Neuronal stem cell (in vitro differentiated cells): ENCODE results near the gene TCN2.

ENCODE experiments used
- DNase-seq: peaks from one replicate; pipeline ENCODE4 v3.0.0-alpha.2; 2013; ENCODE audit warnings: low spot score
- H2AFZ ChIP-seq: one replicate; pipeline ENCODE4 v1.6.1; 2013; ENCODE audit warnings: mild to moderate bottlenecking, low read length, inconsistent platforms
- H2AK5ac ChIP-seq: 2 replicates; pipeline ENCODE4 v1.6.1; 2013; ENCODE audit warnings: low read depth, mild to moderate bottlenecking, inconsistent platforms, low read length, moderate library complexity, mixed read lengths
- H2BK120ac ChIP-seq: 2 replicates; pipeline ENCODE4 v1.6.1; 2013; ENCODE audit warnings: low read depth, mild to moderate bottlenecking, inconsistent platforms, low read length, moderate library complexity, mixed read lengths
- H2BK12ac ChIP-seq: one replicate; pipeline ENCODE4 v1.6.1; 2013; ENCODE audit warnings: low read length, inconsistent platforms
- H2BK15ac ChIP-seq: 2 replicates; pipeline ENCODE4 v1.6.1; 2013; ENCODE audit warnings: mild to moderate bottlenecking, low read length, inconsistent platforms, mixed read lengths
- H2BK5ac ChIP-seq: one replicate; pipeline ENCODE4 v1.6.1; 2013; ENCODE audit warnings: inconsistent platforms, mild to moderate bottlenecking, low read length, moderate library complexity
- H3K14ac ChIP-seq: one replicate; pipeline ENCODE4 v1.6.1; 2013; ENCODE audit warnings: low read length, inconsistent platforms
- H3K18ac ChIP-seq: 2 replicates; pipeline ENCODE4 v1.6.1; 2013; ENCODE audit warnings: low read length, inconsistent platforms
- H3K23ac ChIP-seq: 2 replicates; pipeline ENCODE4 v1.6.1; 2013; ENCODE audit warnings: low read depth, mild to moderate bottlenecking, mixed read lengths, low read length, inconsistent platforms; ENCODE audit not compliant: poor library complexity
- H3K27ac ChIP-seq: replicated peaks from 3 replicates; pipeline ENCODE4 v1.5.1; 2013; ENCODE audit warnings: low read length, inconsistent platforms
- H3K27me3 ChIP-seq, 3 experiments: 2 replicates each; pipeline ENCODE4 v1.6.1; 2013; ENCODE audit warnings: low read length in 3 of 3, mild to moderate bottlenecking in 2 of 3, inconsistent platforms in 1 of 3, low read depth in 1 of 3, mixed read lengths in 1 of 3, moderate library complexity in 1 of 3; ENCODE audit not compliant: control insufficient read depth in 3 of 3, insufficient read depth in 3 of 3
- H3K36me3 ChIP-seq, 2 donors: replicated peaks in 1 of 2; 2 replicates each; pipeline ENCODE4 v1.6.1; 2013; ENCODE audit warnings: low read length in 2 of 2; ENCODE audit not compliant: control insufficient read depth in 2 of 2, insufficient read depth in 2 of 2
- H3K4ac ChIP-seq: 2 replicates; pipeline ENCODE4 v1.6.1; 2013; ENCODE audit warnings: inconsistent platforms, mild to moderate bottlenecking, low read length, moderate library complexity
- H3K4me1 ChIP-seq, 2 donors: 1 replicate in 1 of 2; 2 replicates in 1 of 2; pipeline ENCODE4 v1.6.1; 2013; ENCODE audit warnings: low read length in 2 of 2, low read depth in 1 of 2; ENCODE audit not compliant: control insufficient read depth in 2 of 2, insufficient read depth in 1 of 2
- H3K4me2 ChIP-seq: one replicate; pipeline ENCODE4 v1.6.1; 2013; ENCODE audit warnings: mild to moderate bottlenecking, low read length, inconsistent platforms; ENCODE audit not compliant: insufficient read depth, poor library complexity, severe bottlenecking
- H3K4me3 ChIP-seq, 2 donors: 2 replicates each; pipeline ENCODE4 v1.5.1; 2013; ENCODE audit warnings: low read length in 2 of 2, mild to moderate bottlenecking in 2 of 2, inconsistent platforms in 1 of 2, moderate library complexity in 1 of 2
- H3K79me1 ChIP-seq: one replicate; pipeline ENCODE4 v1.6.1; 2013; ENCODE audit warnings: low read depth, mild to moderate bottlenecking, inconsistent platforms, low read length, moderate library complexity
- H3K9ac ChIP-seq: one replicate; pipeline ENCODE4 v1.6.1; 2013; ENCODE audit warnings: mild to moderate bottlenecking, low read depth, low read length, inconsistent platforms; ENCODE audit not compliant: poor library complexity
- H3K9me3 ChIP-seq, 2 donors: replicated peaks in 1 of 2; 2 replicates each; pipeline versions ENCODE3 to v1.6.1; 2013; ENCODE audit warnings: low read length in 2 of 2, mild to moderate bottlenecking in 2 of 2, inconsistent platforms in 1 of 2, low read depth in 1 of 2, mixed read lengths in 1 of 2, moderate library complexity in 1 of 2; ENCODE audit not compliant: control insufficient read depth in 2 of 2, insufficient read depth in 1 of 2
- H4K8ac ChIP-seq: one replicate; pipeline ENCODE4 v1.6.1; 2013; ENCODE audit warnings: low read depth, mild to moderate bottlenecking, inconsistent platforms, low read length, moderate library complexity
- H4K91ac ChIP-seq: one replicate; pipeline ENCODE4 v1.6.1; 2013; ENCODE audit warnings: low read length, low read depth, mild to moderate bottlenecking, inconsistent platforms; ENCODE audit not compliant: poor library complexity
- WGBS, 2 donors: extraction: QIAGEN DNeasy Blood & Tissue Kit; methylation state at CpG; one replicate each; pipeline ENCODE4 v1.1.7; 2013; ENCODE audit warnings: missing lambda C conversion rate in 2 of 2, mixed read lengths in 1 of 2; ENCODE audit not compliant: insufficient read length in 2 of 2, insufficient replicate concordance in 1 of 2; ENCODE audit errors: extremely low coverage in 2 of 2; 5-methylcytosine and 5-hydroxymethylcytosine counted together

Gene TCN2

GRCh38 chr22:30655532-30655931, 48.6 kb downstream of the TCN2 start:
- Histone ChIP-seq H3K4me1 (peaks cover 0 to 3% of the 10 kb centered on the region in 2 donors), H3K23ac (no peak overlapping the region), H4K8ac (no peak overlapping the region), H2BK120ac (no peak overlapping the region), H3K4me2 (no peak overlapping the region), H3K9me3 (no peaks in the 10 kb centered on the region), H4K91ac (no peak overlapping the region), H2AK5ac (no peak overlapping the region), H2BK15ac (no peak overlapping the region), H2BK5ac (no peak overlapping the region), H2AFZ (no peak overlapping the region), H3K14ac (no peak overlapping the region), H3K4ac (no peak overlapping the region), H3K36me3 (no peaks in the 10 kb centered on the region), H3K27ac (no peak overlapping the region), H3K18ac (no peak overlapping the region), H2BK12ac (no peak overlapping the region), H3K9ac (no peak overlapping the region), H3K27me3 (no peaks in the 10 kb centered on the region), H3K79me1 (no peaks in the 10 kb centered on the region), H3K4me3 (no peak overlapping the region)
- no peak for DNase-seq
- no CpG with 5 or more reads among the region's 3 CpGs for WGBS, 2 donors

DNA sequence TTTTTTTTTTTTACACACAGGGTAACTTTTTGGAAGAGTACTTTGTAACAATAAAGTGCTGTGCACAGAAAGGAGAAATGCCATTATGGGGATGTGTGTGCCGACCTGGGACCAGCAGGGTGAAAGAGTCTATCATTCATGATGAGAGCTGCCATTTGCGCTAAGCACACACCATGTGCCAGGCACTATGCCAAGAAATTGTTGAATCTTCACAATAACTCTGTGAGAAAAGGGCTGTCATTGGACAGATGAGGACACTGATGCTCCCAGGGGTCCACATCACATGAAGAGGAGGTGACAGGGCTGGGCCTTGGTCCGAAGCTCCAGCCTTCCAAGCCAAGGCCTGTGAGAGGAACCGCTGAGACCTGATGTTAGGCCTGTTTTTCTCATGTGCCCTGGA, 55.1 kb downstream of the TCN2 start:
- Histone ChIP-seq H2AFZ (no peak overlapping the region), H3K4me3 (no peak overlapping the region), H2BK120ac (no peak overlapping the region), H3K9ac (no peak overlapping the region), H2BK15ac (no peak overlapping the region), H3K27ac (no peak overlapping the region), H3K4me1 (peaks cover 2 to 4% of the 10 kb centered on the region in 2 donors), H2BK12ac (no peak overlapping the region), H2AK5ac (no peak overlapping the region), H3K79me1 (no peaks in the 10 kb centered on the region), H3K4ac (no peak overlapping the region), H3K18ac (no peak overlapping the region), H3K14ac (no peak overlapping the region), H3K27me3 (peaks cover 0 to 11% (median 0%) of the 10 kb centered on the region in 3 experiments), H3K36me3 (no peaks in the 10 kb centered on the region), H3K9me3 (no peaks in the 10 kb centered on the region), H4K8ac (no peak overlapping the region), H4K91ac (no peak overlapping the region), H3K4me2 (no peak overlapping the region), H2BK5ac (no peak overlapping the region), H3K23ac (no peak overlapping the region)
- no CpG with 5 or more reads among the region's 4 CpGs for WGBS, 2 donors
- no peak for DNase-seq

DNA sequence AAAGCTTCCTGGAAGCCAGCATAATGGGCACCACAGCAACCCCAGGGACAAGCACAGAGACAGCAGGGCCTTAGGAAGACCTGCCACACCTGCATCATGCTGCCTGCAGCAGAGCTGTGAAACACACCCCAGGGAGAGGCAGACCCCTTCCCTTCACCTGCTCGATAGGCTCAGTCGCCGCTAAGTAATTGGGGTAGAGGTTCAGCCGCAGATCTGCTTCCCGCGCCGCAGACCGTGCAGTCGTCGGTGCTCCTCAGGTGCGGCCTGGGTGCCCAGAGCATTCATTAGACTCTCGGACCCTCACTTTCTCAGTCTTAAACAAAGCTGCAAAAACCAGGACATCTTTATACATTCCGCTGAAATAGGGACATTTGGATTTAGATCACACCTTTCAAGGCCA, 57.8 kb downstream of the TCN2 start:
- no peak for DNase-seq
- Histone ChIP-seq H3K27ac (no peak overlapping the region), H3K79me1 (no peaks in the 10 kb centered on the region), H3K4ac (no peak overlapping the region), H3K4me1 (peaks cover 6 to 13% of the 10 kb centered on the region in 2 donors), H2BK120ac (no peak overlapping the region), H3K4me3 (no peak overlapping the region), H2BK15ac (no peak overlapping the region), H3K23ac (no peak overlapping the region), H2BK5ac (no peak overlapping the region), H4K91ac (no peak overlapping the region), H3K14ac (no peak overlapping the region), H2AFZ (no peak overlapping the region), H2BK12ac (no peak overlapping the region), H2AK5ac (no peak overlapping the region), H3K9ac (no peak overlapping the region), H4K8ac (no peak overlapping the region), H3K27me3 (peaks cover 0 to 28% (median 8%) of the 10 kb centered on the region in 3 experiments), H3K9me3 (no peaks in the 10 kb centered on the region), H3K18ac (no peak overlapping the region), H3K4me2 (no peak overlapping the region), H3K36me3 (no peaks in the 10 kb centered on the region)
- WGBS, 2 donors, result no CpG with 5 or more reads among the region's 13 CpGs

- H3K4me1 ChIP-seq, result peaks cover 6 to 13% of the 10 kb centered on the region in 2 donors
- no peaks in the 10 kb centered on the region for H3K79me1 ChIP-seq
- H3K27ac ChIP-seq, result no peak overlapping the region
- no peak overlapping the region for H3K4me3 ChIP-seq
- H3K14ac ChIP-seq, result no peak overlapping the region
- no peak overlapping the region for H4K91ac ChIP-seq
- H3K4me2 ChIP-seq, result no peak overlapping the region
- no peak overlapping the region for H2BK15ac ChIP-seq
- H2BK5ac ChIP-seq, result no peak overlapping the region
- H3K9ac ChIP-seq, result no peak overlapping the region
- H3K4ac ChIP-seq, result no peak overlapping the region
- H2AK5ac ChIP-seq, result no peak overlapping the region
- WGBS, 2 donors, result no CpG with 5 or more reads among the region's 2 CpGs
- DNase-seq, result no peak
- H3K9me3 ChIP-seq, result no peaks in the 10 kb centered on the region
- H2BK120ac ChIP-seq, result no peak overlapping the region
- peaks cover 0 to 30% (median 8%) of the 10 kb centered on the region in 3 experiments for H3K27me3 ChIP-seq
- no peak overlapping the region for H2BK12ac ChIP-seq
- no peaks in the 10 kb centered on the region for H3K36me3 ChIP-seq
- no peak overlapping the region for H3K18ac ChIP-seq
- no peak overlapping the region for H4K8ac ChIP-seq
- H2AFZ ChIP-seq, result no peak overlapping the region
- no peak overlapping the region for H3K23ac ChIP-seq
Observed at GRCh38 chr22:30665266-30665665, 58.3 kb downstream of the TCN2 start.
